ENCODE data around the gene ENO4. TPM values are rescaled to one million over a fixed set of nuclear protein-coding genes. Genes with fewer than 3 reads are reported as not detected.

Gene ENO4
- total RNA-seq: under 1 TPM in 1 of 3 donors, not detected in 2; 0.31 TPM
- long read RNA-seq, donor 1: 0 reads
- long read RNA-seq, donor 2, partial matches to known transcripts: 1 of 1 reads
- long read RNA-seq, donor 2, other reads (novel, unspliced or antisense): 0 of 1 reads

GRCh38 chr10:116849248-116850057, at the start of gene ENO4:
Gene ENO4, plus strand, starts transcription at chr10:116849499. Its CDS starts 68 bp downstream, at chr10:116849567.
- Histone ChIP-seq H3K4me3 (peak within 1 kb of the TSS; percentile 13), H3K36me3 (ENCODE audit: low read depth) (no peaks in the 10 kb centered on the region), H3K9me3 (no peaks in the 10 kb centered on the region), H3K4me1 (ENCODE audit: low read depth) (peaks cover 13% of the 10 kb centered on the region)
- TF ChIP-seq CTCF (IDR thresholded peaks at IDR 0.05): no peak
- peak; percentile 84 to 90 (median 89) for DNase-seq
- intact Hi-C loops (cut with DNase I, micrococcal nuclease): no loop called here
- peak; percentile 96 for ATAC-seq

- Histone ChIP-seq H3K4me3 (no peak overlapping the region), H3K36me3 (ENCODE audit: low read depth) (no peaks in the 10 kb centered on the region), H3K4me1 (ENCODE audit: low read depth) (no peaks in the 10 kb centered on the region), H3K9me3 (no peaks in the 10 kb centered on the region)
- TF ChIP-seq CTCF (IDR thresholded peaks at IDR 0.05): no peak
- DNase-seq (no peak), ATAC-seq (no peak)
- intact Hi-C loops (cut with DNase I, micrococcal nuclease): no loop called here
Measured at GRCh38 chr10:116800286-116800929, 48.9 kb upstream of the ENO4 start.

GRCh38 chr10:116801658-116802057, 47.6 kb upstream of the ENO4 start:
- intact Hi-C loops (cut with DNase I, micrococcal nuclease): no loop called here
- H3K36me3 ChIP-seq (ENCODE audit: low read depth): no peaks in the 10 kb centered on the region
- TF ChIP-seq CTCF (IDR thresholded peaks at IDR 0.05): no peak
- ATAC-seq: no peak
- no peak for DNase-seq
- H3K9me3 ChIP-seq: no peaks in the 10 kb centered on the region
- no peak overlapping the region for H3K4me3 ChIP-seq
- H3K4me1 ChIP-seq (ENCODE audit: low read depth): no peaks in the 10 kb centered on the region

GRCh38 chr10:116802474-116802873, 46.8 kb upstream of the ENO4 start:
- Histone ChIP-seq H3K9me3 (no peaks in the 10 kb centered on the region), H3K4me1 (ENCODE audit: low read depth) (no peaks in the 10 kb centered on the region), H3K36me3 (ENCODE audit: low read depth) (no peaks in the 10 kb centered on the region), H3K4me3 (no peak overlapping the region)
- intact Hi-C loops (cut with DNase I, micrococcal nuclease): no loop called here
- ATAC-seq (no peak), DNase-seq (no peak)
- no peak for TF ChIP-seq CTCF (IDR thresholded peaks at IDR 0.05)

- TF ChIP-seq CTCF (IDR thresholded peaks at IDR 0.05): no peak
- Histone ChIP-seq H3K36me3 (ENCODE audit: low read depth) (no peaks in the 10 kb centered on the region), H3K4me1 (ENCODE audit: low read depth) (no peaks in the 10 kb centered on the region), H3K9me3 (no peaks in the 10 kb centered on the region), H3K4me3 (no peak overlapping the region)
- DNase-seq (no peak), ATAC-seq (no peak)
- intact Hi-C loops (cut with DNase I, micrococcal nuclease): no loop called here
Measured at GRCh38 chr10:116802876-116803275, 46.4 kb upstream of the ENO4 start.
